Sigmoid colon (tissue), 4 donors: ENCODE measurements around the gene CHCHD4.

Experiments used
- CTCF ChIP-seq, 4 experiments: fragments of 450-650 bp in 3 of 4; fragments of 200-600 bp in 1 of 4; IDR thresholded peaks; one replicate each; pipeline ENCODE4 v1.5.1; 2016 to 2019; ENCODE audit warnings: antibody characterized with exemption in 4 of 4, mild to moderate bottlenecking in 3 of 4, moderate library complexity in 2 of 4
- POLR2AphosphoS5 ChIP-seq, 4 donors: sonication (generic); formaldehyde crosslinking; IDR thresholded peaks; one replicate each; pipeline ENCODE4 v1.6.1; 2017; ENCODE audit warnings: antibody characterized with exemption in 4 of 4

DNA sequence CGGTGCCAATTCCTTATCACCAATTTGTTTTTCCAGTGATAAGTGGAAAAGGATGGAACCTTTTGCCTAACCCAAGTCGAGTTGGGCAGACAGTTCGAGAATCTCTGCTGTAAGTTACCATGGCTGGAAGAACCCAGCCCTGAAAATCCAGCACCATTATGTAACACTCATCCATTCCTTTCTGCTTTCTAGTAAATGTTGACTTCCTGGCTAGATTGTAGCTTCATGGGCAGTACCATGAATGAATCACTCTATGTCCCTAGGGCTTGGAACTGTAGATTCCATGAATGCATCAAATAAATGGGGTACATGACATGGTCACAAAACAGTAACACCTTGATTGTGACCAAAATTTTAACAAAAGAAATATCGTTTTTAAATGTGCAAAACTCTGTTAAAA is 14.0 kb downstream of the CHCHD4 start:
- TF ChIP-seq POLR2AphosphoS5 (IDR thresholded peaks at IDR 0.05) = no peak
- no peak for TF ChIP-seq CTCF (IDR thresholded peaks at IDR 0.05)
